ENCODE measurements around the gene SLC2A9.

- no peak for TF ChIP-seq POLR2A (IDR thresholded peaks at IDR 0.05)
- no peak for TF ChIP-seq CTCF (IDR thresholded peaks at IDR 0.05)
- no peak for TF ChIP-seq EP300 (IDR thresholded peaks at IDR 0.05)
Observed at GRCh38 chr4:9933184-9933583, 88.1 kb downstream of the SLC2A9 start.
